Measurements from ENCODE around the gene STK11IP.

DNA sequence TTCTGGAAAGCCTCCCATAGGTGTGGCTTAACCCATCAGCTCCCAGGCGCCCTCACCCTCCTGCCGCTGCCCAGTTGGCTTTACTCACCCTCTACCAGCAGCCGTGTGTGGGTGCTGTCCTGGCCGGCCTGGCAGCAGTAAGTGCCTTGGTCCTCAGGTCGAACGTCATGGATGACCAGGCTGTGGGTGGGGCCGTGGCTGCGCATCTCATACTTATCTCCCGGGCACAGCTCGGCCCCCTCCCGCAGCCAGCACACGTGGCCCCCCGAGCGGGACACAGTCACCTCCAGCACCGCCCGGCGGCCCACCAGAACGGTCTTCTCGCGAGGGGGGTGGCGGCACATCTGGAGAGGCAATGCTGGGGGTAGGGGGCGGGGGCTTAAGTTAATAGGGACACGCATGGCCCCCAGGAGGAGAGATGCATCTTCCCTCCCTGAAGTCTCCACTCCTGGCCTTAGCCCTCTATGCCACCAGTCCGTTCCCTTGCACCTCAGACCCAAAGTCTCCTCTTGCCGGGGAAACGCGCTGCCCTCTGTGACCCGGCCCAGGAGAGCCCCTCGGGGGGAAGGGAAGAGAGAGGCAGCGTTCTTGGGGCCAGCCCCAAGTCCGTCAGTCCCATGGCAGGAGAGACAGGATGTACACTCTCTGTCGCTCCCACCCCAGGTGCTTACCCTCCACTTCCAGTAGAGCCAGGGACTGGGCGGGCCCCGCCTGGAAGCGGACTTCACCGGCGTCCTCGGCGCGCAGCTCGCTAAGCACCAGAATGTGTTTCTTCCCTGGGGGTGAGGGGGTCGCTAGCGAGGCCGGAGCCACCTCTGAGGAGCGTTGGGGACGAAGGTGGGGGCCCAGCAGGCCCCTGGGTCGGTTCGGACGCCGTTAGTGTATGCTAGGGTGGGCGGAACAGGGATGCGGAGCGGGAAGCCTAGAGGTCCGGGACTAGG, 45.9 kb upstream of the STK11IP start:
- TF ChIP-seq, protein P1, sequence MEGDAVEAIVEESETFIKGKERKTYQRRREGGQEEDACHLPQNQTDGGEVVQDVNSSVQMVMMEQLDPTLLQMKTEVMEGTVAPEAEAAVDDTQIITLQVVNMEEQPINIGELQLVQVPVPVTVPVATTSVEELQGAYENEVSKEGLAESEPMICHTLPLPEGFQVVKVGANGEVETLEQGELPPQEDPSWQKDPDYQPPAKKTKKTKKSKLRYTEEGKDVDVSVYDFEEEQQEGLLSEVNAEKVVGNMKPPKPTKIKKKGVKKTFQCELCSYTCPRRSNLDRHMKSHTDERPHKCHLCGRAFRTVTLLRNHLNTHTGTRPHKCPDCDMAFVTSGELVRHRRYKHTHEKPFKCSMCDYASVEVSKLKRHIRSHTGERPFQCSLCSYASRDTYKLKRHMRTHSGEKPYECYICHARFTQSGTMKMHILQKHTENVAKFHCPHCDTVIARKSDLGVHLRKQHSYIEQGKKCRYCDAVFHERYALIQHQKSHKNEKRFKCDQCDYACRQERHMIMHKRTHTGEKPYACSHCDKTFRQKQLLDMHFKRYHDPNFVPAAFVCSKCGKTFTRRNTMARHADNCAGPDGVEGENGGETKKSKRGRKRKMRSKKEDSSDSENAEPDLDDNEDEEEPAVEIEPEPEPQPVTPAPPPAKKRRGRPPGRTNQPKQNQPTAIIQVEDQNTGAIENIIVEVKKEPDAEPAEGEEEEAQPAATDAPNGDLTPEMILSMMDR (IDR thresholded peaks at IDR 0.05) = no peak
- TF ChIP-seq EP300 (IDR thresholded peaks at IDR 0.05) = no peak

Data from tibial nerve (tissue), 4 donors.